ENCODE measurements around the gene DNAH17. TPM values are rescaled to one million over a fixed set of nuclear protein-coding genes. Genes with fewer than 3 reads are reported as not detected.
A peak's percentile ranks its signal among the peaks of the same experiment; 100 is the strongest.

Gene DNAH17
- 0.02 and 0.16 TPM in 2 replicates for total RNA-seq (2014; rRNA removed; shearing (Covaris generic))

GRCh38 chr17:78577296-78577695 lies at the start of gene DNAH17:
Gene DNAH17 (minus strand): TSS chr17:78577396. CDS start chr17:78575057, 2,339 bp downstream.
- DNase-seq (ENCODE audit: low spot score), result no peak

GRCh38 chr17:78624324-78625151 lies 47.3 kb upstream of the DNAH17 start:
- no peak for DNase-seq (ENCODE audit: low spot score)

GRCh38 chr17:78623541-78623940 lies 46.3 kb upstream of the DNAH17 start:
- DNase-seq (ENCODE audit: low spot score), result no peak

- DNase-seq (ENCODE audit: low spot score), result no peak
Observed at GRCh38 chr17:78622491-78623265, 45.5 kb upstream of the DNAH17 start.

- DNase-seq (ENCODE audit: low spot score), result no peak
Observed at GRCh38 chr17:78621720-78622490, 44.7 kb upstream of the DNAH17 start.

GRCh38 chr17:78620099-78620498 lies 42.9 kb upstream of the DNAH17 start:
- DNase-seq (ENCODE audit: low spot score), result no peak

GRCh38 chr17:78619334-78619733 lies 42.1 kb upstream of the DNAH17 start:
- no peak for DNase-seq (ENCODE audit: low spot score)

GRCh38 chr17:78618264-78619066 lies 41.3 kb upstream of the DNAH17 start:
- DNase-seq (ENCODE audit: low spot score), result no peak

- DNase-seq (ENCODE audit: low spot score), result no peak
Observed at GRCh38 chr17:78617511-78618061, 40.4 kb upstream of the DNAH17 start.

GRCh38 chr17:78616946-78617345 lies 39.8 kb upstream of the DNAH17 start:
- no peak for DNase-seq (ENCODE audit: low spot score)

- DNase-seq (ENCODE audit: low spot score), result no peak
Observed at GRCh38 chr17:78615631-78616030, 38.4 kb upstream of the DNAH17 start.

GRCh38 chr17:78613416-78613815 lies 36.2 kb upstream of the DNAH17 start:
- DNase-seq (ENCODE audit: low spot score), result no peak

GRCh38 chr17:78611607-78612006 lies 34.4 kb upstream of the DNAH17 start:
- DNase-seq (ENCODE audit: low spot score), result peak; percentile 24

- DNase-seq (ENCODE audit: low spot score), result no peak
Observed at GRCh38 chr17:78610951-78611511, 33.8 kb upstream of the DNAH17 start.

GRCh38 chr17:78609191-78609641 lies 32.0 kb upstream of the DNAH17 start:
- DNase-seq (ENCODE audit: low spot score), result no peak

GRCh38 chr17:78608804-78609186 lies 31.6 kb upstream of the DNAH17 start:
- no peak for DNase-seq (ENCODE audit: low spot score)

- no peak for DNase-seq (ENCODE audit: low spot score)
Observed at GRCh38 chr17:78608122-78608803, 31.1 kb upstream of the DNAH17 start.

GRCh38 chr17:78607038-78607437 lies 29.8 kb upstream of the DNAH17 start:
- DNase-seq (ENCODE audit: low spot score), result no peak

GRCh38 chr17:78605886-78606285 lies 28.7 kb upstream of the DNAH17 start:
- no peak for DNase-seq (ENCODE audit: low spot score)

GRCh38 chr17:78605429-78605828 lies 28.2 kb upstream of the DNAH17 start:
- DNase-seq (ENCODE audit: low spot score), result no peak

Measured in A172 (cell line).